Hematopoietic multipotent progenitor cell treated with erythropoietin and hydrocortisone succinate and interleukin-3 and kit ligand, for 6 days (in vitro differentiated cells): ENCODE measurements around the gene KCNS1.

Experiments used
- DNase-seq: peaks from one replicate; pipeline ENCODE4 v3.0.0-alpha.2; 2015

KCNS1 gene

DNA sequence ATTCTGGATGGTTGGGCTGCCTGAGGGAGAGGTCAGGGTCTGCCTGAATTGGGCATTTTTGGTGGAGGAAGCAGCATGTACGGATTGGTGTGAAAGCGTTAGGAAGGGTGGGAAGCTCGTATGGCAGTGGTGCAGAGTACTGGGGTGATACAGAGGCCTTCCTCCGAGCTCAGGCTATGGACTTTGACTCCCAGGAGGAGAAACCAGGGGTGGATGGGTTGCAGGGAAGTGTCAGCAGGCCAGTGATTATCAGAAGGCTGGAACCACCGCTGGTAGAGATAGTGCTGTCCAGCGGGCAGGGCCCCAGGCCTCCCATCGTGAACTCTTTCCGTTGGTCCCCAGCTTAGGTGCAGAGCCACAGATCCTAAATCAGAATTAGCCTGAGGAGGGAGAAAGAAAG is 8.7 kb upstream of the KCNS1 start:
- DNase-seq, result no peak

DNA sequence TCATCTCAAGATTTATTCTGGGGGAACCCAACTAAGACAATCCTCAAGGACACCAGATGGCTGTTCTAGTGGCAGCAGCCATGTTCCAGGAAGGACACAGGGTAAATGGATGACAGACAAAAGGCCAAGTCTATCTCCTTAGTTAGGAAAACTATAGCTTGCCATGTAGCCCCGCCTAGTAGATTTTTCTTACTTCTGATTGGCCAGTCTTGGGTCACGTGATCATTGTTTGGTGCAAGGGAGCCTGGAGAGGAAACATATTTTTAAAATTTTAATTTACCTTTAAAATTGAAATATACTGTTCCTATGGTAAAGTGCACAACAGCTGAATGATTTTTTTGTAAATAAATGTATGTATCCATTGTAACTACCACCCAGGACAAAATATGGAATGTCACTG is 4.4 kb upstream of the KCNS1 start:
- DNase-seq, result no peak

- no peak for DNase-seq
These were observed 3.9 kb upstream of the KCNS1 start for GRCh38 chr20:45104786-45105185.

DNA sequence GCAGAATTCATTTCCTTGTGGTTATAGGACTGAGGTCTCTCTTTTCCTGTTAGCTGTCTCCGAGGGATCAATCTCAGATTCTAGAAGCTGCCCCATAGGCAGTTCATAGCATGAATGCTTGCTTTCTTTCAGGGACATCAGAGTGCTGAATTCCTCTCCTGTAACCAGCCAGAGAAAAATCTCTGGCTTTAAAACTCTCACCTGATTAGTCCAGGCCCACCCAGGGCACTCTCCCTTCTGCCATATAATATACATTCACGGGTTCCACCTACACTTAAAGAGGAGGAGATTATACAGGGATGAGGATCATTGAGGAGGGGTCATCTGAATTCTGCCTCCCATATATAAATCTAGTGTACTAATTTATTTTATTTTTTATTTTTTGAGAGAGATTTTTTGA is 2.1 kb upstream of the KCNS1 start:
- no peak for DNase-seq

- no peak for DNase-seq
These were observed 465 bp upstream of the KCNS1 start for GRCh38 chr20:45101333-45101850.

GRCh38 chr20:45098103-45098773 is 2.7 kb downstream of the KCNS1 start:
- DNase-seq, result peak; percentile 55

GRCh38 chr20:45097485-45098102 is 3.3 kb downstream of the KCNS1 start:
- peak; percentile 78 for DNase-seq

GRCh38 chr20:45096781-45097180 is 4.1 kb downstream of the KCNS1 start:
- no peak for DNase-seq

GRCh38 chr20:45095805-45096238 is 5.1 kb downstream of the KCNS1 start:
- DNase-seq, result peak; percentile 87

DNA sequence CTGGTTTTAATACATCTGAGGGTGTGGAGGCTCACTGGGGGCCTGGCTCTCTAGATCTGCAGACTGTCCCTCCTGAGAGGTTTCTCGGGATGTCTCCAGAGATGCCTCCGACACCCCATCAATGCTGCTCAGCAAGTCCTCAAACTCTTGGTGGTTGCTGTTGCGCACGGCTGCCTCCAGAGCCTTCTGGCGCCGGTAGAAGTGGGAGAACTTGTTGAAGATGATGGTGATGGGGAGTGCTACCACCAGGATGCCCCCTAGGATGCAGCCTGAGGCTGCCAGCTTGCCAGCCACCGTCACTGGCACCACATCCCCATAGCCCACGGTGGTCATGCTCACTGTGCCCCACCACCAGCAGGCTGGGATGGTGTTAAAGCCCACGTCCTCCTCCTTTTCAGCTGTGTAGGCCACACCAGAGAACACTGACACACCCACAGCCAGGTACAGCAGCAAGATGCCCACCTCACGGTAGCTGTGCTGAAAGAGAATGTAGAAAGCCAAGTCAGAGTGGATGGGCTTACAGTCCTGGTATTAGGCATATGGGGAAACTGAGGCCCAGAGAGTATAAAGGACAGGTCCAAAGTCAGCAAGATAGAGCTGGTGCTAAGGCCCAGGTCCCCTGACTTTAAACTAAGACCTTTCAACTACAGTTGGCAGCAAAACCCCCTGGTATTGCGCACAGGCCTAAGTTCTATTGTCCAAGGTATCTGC is 5.9 kb downstream of the KCNS1 start:
- DNase-seq, result no peak

DNA sequence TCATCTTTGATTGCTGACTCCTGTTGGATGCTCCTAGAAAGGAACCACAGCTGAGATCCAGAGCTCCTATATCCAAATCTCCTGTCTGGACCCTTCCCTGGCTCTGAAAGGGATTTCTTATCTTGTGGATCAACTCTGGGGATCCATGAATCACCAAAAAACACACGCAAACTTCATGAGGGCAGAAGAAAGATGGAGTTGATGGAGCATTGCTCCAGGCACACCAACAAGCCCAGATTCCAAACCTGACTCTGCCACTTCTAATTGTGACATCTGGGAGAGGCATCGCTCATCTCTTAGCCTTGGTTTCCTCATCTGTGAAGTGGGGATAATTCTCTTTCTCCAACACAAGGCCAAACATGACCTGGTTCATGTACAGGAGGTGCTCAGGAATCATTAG is 6.7 kb downstream of the KCNS1 start:
- no peak for DNase-seq

GRCh38 chr20:45092898-45093297 is 8.0 kb downstream of the KCNS1 start:
- no peak for DNase-seq

DNA sequence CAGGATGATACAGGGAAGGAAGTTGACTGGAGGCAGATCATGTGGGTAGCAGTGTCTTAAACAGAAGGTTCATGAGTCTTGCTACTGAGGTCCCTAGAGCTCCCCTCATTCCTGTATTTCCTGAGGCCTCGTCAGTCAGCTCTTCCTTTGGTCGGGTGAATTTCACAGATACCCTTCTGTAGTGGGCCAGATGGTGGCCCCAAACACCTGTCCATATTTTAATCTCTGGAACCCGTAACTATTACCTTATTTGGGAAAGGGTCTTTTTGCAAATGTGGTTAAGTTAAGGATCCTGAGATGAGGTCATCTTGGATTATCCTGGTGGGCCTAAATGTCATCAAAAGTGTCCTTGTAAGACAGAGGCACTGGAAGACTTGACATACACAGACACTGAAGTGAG is 9.6 kb downstream of the KCNS1 start:
- DNase-seq, result no peak

- no peak for DNase-seq
These were observed 10.4 kb downstream of the KCNS1 start for GRCh38 chr20:45090481-45090880.

DNA sequence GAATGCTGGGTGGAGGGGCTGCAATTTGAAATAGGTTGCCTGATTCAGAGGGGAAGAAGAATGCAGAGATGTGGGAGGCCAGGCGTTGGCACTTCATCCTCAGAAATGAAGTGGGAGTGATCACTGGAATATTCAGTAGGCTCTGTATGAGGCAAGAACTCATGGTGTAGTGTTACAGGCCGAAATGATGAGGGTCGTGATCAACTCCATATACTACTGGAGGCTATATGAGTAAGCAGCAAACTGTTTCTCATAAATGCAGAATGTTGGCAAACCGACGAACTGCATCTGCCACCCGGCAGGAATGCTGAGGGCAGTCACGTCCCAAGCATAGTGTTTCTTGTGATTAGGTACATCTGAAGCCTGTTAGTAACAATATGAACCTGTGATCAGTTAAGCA is 12.7 kb downstream of the KCNS1 start:
- DNase-seq, result no peak

GRCh38 chr20:45087814-45088213 is 13.1 kb downstream of the KCNS1 start:
- DNase-seq, result no peak

DNA sequence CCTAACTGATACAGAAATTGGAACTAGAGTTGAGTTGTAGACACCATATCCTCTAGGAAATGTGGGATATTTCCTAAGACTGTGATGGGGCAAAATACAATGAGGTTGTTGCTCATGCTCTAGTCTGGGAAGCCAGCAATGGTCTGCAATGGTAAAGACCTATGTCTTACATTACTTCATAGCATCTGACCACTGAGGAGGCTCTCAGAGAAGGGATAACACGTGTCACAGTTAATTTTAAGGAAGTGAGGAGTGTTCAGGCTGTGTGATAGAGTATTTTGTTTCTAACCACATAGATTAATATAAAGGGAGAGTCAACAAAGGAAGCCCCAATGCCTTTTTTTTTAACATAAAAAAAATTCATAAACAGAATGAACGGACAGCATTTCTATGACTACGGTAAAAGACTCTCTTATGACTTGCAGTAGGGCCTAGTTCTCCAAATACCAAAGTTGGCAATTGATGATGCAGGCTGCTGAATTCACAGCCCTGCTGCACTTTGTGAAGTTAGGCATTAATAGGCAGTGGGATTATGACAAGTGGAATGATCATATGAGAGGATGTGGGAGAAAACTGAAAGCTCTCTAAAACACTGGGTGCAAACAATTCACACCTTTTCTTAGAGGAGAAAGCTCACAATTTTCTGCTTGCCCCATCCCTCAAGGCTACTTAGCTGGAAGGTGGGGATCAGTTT is 13.7 kb downstream of the KCNS1 start:
- no peak for DNase-seq

DNA sequence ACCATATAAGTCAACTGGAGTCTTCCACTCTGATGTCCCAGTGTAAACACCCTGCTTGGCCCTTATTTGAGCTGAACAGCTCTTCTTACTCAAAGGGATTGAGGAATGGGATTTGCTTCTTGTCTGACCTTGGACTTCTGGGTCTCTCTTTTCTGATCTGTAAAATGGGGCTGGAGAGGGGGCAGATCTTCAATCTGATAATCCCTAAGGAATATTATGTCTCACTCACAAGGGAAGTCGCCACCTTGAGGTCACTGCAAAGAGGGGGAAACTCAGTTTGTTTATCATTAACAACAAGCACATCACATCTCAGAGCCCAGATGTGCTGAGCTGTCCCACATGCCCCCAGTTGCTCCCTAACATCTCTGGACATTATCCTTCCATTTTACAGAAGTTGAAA is 15.1 kb downstream of the KCNS1 start:
- no peak for DNase-seq

DNA sequence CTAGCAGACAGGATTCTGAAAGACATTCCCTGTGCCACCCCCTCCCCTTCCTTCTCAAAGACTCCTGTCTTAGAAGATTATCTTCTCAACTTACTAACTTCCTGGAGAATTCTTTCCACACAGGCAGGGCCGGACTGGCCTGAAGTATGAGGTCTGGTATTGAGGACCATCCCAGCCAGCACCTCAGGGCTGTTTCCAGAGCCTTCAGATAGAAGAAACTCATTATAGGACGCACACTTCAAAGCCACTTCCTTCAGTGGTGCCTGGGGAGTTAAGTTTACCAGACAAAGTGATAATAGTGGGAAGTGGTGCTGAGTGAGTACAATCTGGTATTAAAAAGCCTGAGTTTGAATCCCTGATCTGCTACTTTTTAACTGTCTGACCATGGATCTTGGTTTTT is 15.6 kb downstream of the KCNS1 start:
- DNase-seq, result no peak

- no peak for DNase-seq
These were observed 17.8 kb downstream of the KCNS1 start for GRCh38 chr20:45083127-45083526.

GRCh38 chr20:45082468-45082867 is 18.5 kb downstream of the KCNS1 start:
- DNase-seq, result no peak

- DNase-seq, result peak; percentile 48
These were observed 19.9 kb downstream of the KCNS1 start for GRCh38 chr20:45080867-45081624.

- no peak for DNase-seq
These were observed 23.4 kb downstream of the KCNS1 start for GRCh38 chr20:45077559-45077958.
